Mesendoderm (in vitro differentiated cells): ENCODE measurements around the gene KLHL26.

Experiments
- DNase-seq: peaks from one replicate; pipeline ENCODE4 v3.0.0; 2013
- H2AK5ac ChIP-seq: 2 replicates; pipeline ENCODE4 v1.6.1; 2013; ENCODE audit warnings: low read length, inconsistent platforms
- H2BK120ac ChIP-seq: 2 replicates; pipeline ENCODE4 v1.6.1; 2013; ENCODE audit warnings: low read depth, mild to moderate bottlenecking, low read length, moderate library complexity, mixed read lengths
- H2BK15ac ChIP-seq: replicated peaks from 2 replicates; pipeline ENCODE4 v1.6.1; 2013; ENCODE audit warnings: low read depth, mild to moderate bottlenecking, moderate library complexity
- H2BK5ac ChIP-seq: 2 replicates; pipeline ENCODE4 v1.6.1; 2013; ENCODE audit warnings: low read length, inconsistent platforms
- H3K18ac ChIP-seq: 2 replicates; pipeline ENCODE4 v1.6.1; 2013; ENCODE audit warnings: mild to moderate bottlenecking, low read length, mixed read lengths
- H3K23ac ChIP-seq: one replicate; pipeline ENCODE4 v1.6.1; 2013; ENCODE audit warnings: low read length
- H3K27ac ChIP-seq: 2 replicates; pipeline ENCODE4 v1.5.1; 2013; ENCODE audit warnings: low read depth, mild to moderate bottlenecking, inconsistent platforms, low read length, moderate library complexity
- H3K27me3 ChIP-seq: 2 replicates; pipeline ENCODE4 v1.6.1; 2013; ENCODE audit warnings: low read length, control low read depth, mild to moderate bottlenecking, inconsistent platforms; ENCODE audit not compliant: insufficient read depth, poor library complexity
- H3K36me3 ChIP-seq: 2 replicates; pipeline ENCODE4 v1.6.1; 2013; ENCODE audit warnings: low read length, inconsistent platforms; ENCODE audit not compliant: control insufficient read depth, insufficient read depth
- H3K4ac ChIP-seq: one replicate; pipeline ENCODE4 v1.6.1; 2013; ENCODE audit warnings: low read depth, mild to moderate bottlenecking, low read length, moderate library complexity
- H3K4me1 ChIP-seq: 2 replicates; pipeline ENCODE4 v1.6.1; 2013; ENCODE audit warnings: low read depth, low read length, inconsistent platforms; ENCODE audit not compliant: control insufficient read depth
- H3K4me2 ChIP-seq: 2 replicates; pipeline ENCODE4 v1.6.1; 2013; ENCODE audit warnings: low read length
- H3K4me3 ChIP-seq: 2 replicates; pipeline ENCODE4 v1.5.1; 2013; ENCODE audit warnings: mild to moderate bottlenecking, low read length
- H3K56ac ChIP-seq: one replicate; pipeline ENCODE4 v1.6.1; 2013; ENCODE audit warnings: low read length
- H3K79me1 ChIP-seq: 2 replicates; pipeline ENCODE4 v1.6.1; 2013; ENCODE audit warnings: low read length, inconsistent platforms
- H3K79me2 ChIP-seq: 2 replicates; pipeline ENCODE4 v1.6.1; 2013; ENCODE audit warnings: mild to moderate bottlenecking, low read length; ENCODE audit not compliant: control insufficient read depth, insufficient read depth
- H3K9ac ChIP-seq: 2 replicates; pipeline ENCODE4 v1.6.1; 2013; ENCODE audit warnings: low read length, inconsistent platforms
- H4K5ac ChIP-seq: one replicate; pipeline ENCODE4 v1.6.1; 2013; ENCODE audit warnings: low read length
- H4K8ac ChIP-seq: one replicate; pipeline ENCODE4 v1.6.1; 2013; ENCODE audit warnings: low read depth, mild to moderate bottlenecking, control low read depth, low read length, moderate library complexity
- WGBS: extraction: QIAGEN DNeasy Blood & Tissue Kit; methylation state at CpG from one replicate; pipeline ENCODE4 v1.1.7; 2013; ENCODE audit warnings: low lambda C conversion rate, missing lambda C conversion rate; ENCODE audit not compliant: insufficient coverage; ENCODE audit errors: extremely low coverage; 5-methylcytosine and 5-hydroxymethylcytosine counted together

The KLHL26 gene

DNA sequence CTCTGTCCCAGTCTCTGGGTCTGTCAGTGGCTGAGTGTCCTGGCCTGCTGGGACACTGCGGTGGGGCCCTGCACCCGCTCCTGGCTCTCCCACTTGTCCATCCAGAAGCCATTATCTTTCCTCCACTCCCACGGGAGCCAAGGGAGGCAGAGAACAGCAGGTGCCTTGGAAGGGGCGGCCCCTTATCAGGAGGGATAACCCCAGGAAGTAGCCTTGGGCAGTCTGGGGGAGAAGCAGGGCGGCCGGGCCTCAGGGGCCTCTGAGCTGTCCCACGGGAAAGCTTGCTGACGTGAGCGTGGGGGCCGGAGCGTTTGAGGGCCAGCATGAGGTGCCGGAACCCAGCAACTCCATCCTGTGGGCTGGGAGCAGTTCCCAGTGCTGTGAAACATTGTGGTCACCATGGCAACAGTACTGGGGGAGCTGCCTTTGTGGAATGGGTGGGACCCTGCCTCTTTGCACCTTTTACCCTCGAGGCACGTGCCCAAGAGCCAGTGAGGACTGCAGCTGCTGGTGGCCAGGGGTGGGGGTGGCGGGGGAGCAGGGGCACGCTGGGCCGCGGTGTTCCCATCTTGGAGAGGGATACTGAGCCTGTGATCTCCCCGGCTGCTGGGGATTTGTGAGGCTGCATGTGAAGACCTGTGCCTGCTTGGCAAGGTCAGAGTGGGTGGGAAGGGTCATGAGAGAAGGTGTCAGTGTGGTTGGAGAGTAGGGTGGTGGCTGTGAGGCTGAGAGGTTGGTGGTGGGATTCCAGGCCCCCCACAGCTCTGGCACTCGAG lies 20.9 kb downstream of the KLHL26 start:
- no peak overlapping the region for H3K9ac ChIP-seq
- H3K4ac ChIP-seq, result no peak overlapping the region
- H2BK120ac ChIP-seq, result no peak overlapping the region
- no peaks in the 10 kb centered on the region for H3K27me3 ChIP-seq
- H4K8ac ChIP-seq, result no peak overlapping the region
- H3K4me3 ChIP-seq, result no peak overlapping the region
- H3K18ac ChIP-seq, result no peak overlapping the region
- no peak overlapping the region for H3K27ac ChIP-seq
- no peaks in the 10 kb centered on the region for H3K36me3 ChIP-seq
- WGBS, result no CpG with 5 or more reads among the region's 20 CpGs
- H4K5ac ChIP-seq, result no peak overlapping the region
- H3K79me1 ChIP-seq, result no peaks in the 10 kb centered on the region
- DNase-seq, result peak; percentile 87
- no peak overlapping the region for H2AK5ac ChIP-seq
- H2BK5ac ChIP-seq, result no peak overlapping the region
- H3K4me2 ChIP-seq, result no peak overlapping the region
- H3K23ac ChIP-seq, result no peak overlapping the region
- H3K56ac ChIP-seq, result no peak overlapping the region
- no peaks in the 10 kb centered on the region for H3K79me2 ChIP-seq
- H3K4me1 ChIP-seq, result no peaks in the 10 kb centered on the region
- no peak overlapping the region for H2BK15ac ChIP-seq

DNA sequence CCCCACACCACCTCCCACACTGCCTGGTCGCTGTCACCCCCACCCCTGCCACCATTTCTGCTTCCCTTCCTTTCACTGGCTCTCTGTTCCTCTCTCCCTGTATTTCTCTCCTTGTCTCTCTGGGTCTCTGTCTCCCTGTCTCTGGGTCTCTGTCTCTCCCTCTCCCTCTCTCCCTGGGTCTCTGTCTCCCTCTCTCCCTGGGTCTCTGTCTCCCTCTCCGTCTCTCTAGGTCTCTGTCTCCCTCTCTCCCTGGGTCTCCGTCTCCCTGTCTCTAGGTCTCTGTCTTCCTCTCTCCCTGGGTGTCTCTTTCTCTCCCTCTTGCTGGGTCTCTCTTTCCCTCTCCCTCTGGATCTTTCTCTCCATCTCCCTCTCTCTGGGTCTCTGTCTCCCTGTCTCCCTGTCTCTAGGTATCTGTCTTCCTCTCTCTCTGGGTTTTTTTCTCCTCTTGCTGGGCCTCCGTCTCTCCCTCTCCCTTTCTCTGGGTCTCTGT lies 21.6 kb downstream of the KLHL26 start:
- no peaks in the 10 kb centered on the region for H3K79me1 ChIP-seq
- no peaks in the 10 kb centered on the region for H3K36me3 ChIP-seq
- no peak overlapping the region for H3K23ac ChIP-seq
- no peak overlapping the region for H4K5ac ChIP-seq
- no peak overlapping the region for H3K9ac ChIP-seq
- no peak overlapping the region for H2BK15ac ChIP-seq
- no CpG with 5 or more reads among the region's 4 CpGs for WGBS
- H3K27ac ChIP-seq, result no peak overlapping the region
- no peaks in the 10 kb centered on the region for H3K79me2 ChIP-seq
- H3K56ac ChIP-seq, result no peak overlapping the region
- no peak overlapping the region for H2BK120ac ChIP-seq
- no peak overlapping the region for H3K4me3 ChIP-seq
- no peak overlapping the region for H3K4me2 ChIP-seq
- no peak overlapping the region for H4K8ac ChIP-seq
- no peak overlapping the region for H3K18ac ChIP-seq
- no peak overlapping the region for H3K4ac ChIP-seq
- no peak for DNase-seq
- H2BK5ac ChIP-seq, result no peak overlapping the region
- no peaks in the 10 kb centered on the region for H3K4me1 ChIP-seq
- H2AK5ac ChIP-seq, result no peak overlapping the region
- H3K27me3 ChIP-seq, result no peaks in the 10 kb centered on the region

DNA sequence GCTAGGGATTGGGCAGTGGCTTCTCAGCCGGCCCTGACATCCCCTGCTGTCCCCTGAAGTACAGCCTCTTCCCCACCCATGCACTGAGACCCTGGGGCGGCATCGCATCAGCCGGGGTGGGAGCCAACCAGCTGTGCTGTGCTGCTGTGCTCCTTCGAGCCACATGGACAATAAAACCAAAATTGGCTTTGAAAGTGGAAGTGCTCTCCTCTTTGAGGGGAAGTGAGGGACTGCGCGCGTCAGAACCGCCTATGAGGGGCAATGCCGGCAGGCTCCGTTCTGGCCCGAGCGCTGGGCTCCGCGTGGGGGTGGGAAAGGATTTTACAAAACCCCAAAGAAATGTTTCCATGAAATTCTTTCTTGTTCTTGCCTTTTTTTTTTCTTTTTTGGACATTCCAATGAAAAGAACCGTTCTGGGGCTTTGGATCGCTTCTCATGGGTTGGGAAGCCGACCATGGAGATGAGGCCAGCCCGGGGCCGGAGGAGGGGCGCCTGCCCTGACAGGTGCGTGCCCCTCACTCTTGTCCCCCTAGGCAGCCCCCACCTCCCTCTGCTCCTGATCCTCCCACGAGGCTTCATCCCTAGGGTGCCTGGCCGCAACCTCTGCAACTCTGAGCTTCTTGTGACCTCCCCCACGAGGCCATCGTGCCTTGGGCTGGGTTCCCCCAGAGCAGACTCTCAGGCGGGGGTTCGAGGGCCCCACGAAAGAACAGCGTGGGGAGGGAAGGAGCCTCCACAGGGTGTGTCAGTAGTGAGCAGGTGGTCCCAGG lies 22.6 kb downstream of the KLHL26 start:
- no CpG with 5 or more reads among the region's 30 CpGs for WGBS

DNA sequence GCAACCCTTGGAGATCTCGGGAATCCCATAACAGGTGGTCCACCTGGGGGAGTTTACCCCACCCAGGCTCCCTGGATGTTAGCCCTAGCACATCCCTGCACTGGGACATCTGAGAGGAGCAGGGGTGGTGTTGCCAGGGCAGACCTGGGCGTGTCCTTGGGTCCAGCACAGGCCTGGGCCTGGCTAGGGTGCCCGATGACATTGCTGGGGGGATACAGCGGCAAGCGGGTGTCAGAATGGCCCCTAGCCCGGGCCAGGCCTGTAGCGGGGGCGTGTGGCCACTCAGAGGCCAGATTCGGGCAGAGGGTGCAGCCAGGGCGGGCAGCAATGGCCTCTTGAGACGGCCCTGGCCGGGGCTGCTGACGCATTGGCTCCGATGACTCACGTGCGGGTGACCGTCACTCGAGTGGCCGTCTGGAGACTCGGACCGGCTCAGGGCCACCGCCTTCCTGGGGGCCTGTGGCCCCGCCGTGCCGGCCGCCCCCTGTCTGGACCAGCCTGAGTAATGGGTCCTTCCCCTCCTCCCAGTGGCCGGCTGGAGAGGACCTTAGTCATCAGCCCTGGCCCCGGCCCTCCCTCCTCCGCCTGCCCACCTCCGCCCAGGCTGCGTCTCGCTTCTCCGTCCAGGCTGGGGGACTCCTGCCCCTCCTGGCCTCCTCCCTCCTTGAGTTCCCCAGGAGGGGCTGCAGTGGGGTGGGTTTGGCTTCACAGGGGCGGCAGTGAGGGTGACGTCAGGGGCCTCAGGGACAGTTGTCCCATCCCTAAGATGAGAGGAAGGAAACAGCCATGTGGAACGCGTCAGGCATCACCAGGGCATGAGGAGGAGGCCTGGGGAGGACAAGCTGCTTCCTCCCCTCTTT lies 23.5 kb downstream of the KLHL26 start:
- H2BK15ac ChIP-seq, result no peak overlapping the region
- no peak overlapping the region for H2BK120ac ChIP-seq
- H2BK5ac ChIP-seq, result no peak overlapping the region
- H3K23ac ChIP-seq, result no peak overlapping the region
- no peak overlapping the region for H4K5ac ChIP-seq
- no peak overlapping the region for H3K4me3 ChIP-seq
- H3K27ac ChIP-seq, result no peak overlapping the region
- no peak overlapping the region for H2AK5ac ChIP-seq
- no peak overlapping the region for H3K9ac ChIP-seq
- no peak overlapping the region for H3K4ac ChIP-seq
- H3K4me2 ChIP-seq, result no peak overlapping the region
- no peaks in the 10 kb centered on the region for H3K4me1 ChIP-seq
- no peaks in the 10 kb centered on the region for H3K79me2 ChIP-seq
- no CpG with 5 or more reads among the region's 37 CpGs for WGBS
- H3K79me1 ChIP-seq, result no peaks in the 10 kb centered on the region
- H3K56ac ChIP-seq, result no peak overlapping the region
- no peak for DNase-seq
- no peaks in the 10 kb centered on the region for H3K27me3 ChIP-seq
- no peak overlapping the region for H3K18ac ChIP-seq
- no peaks in the 10 kb centered on the region for H3K36me3 ChIP-seq
- H4K8ac ChIP-seq, result no peak overlapping the region

More for the DNA sequence above, 22.6 kb downstream of the KLHL26 start:
- no peak overlapping the region for H2BK15ac ChIP-seq
- no peak overlapping the region for H3K56ac ChIP-seq
- H2BK120ac ChIP-seq, result no peak overlapping the region
- H4K5ac ChIP-seq, result no peak overlapping the region
- no peak overlapping the region for H3K9ac ChIP-seq
- H3K36me3 ChIP-seq, result no peaks in the 10 kb centered on the region
- H3K27ac ChIP-seq, result no peak overlapping the region
- no peak overlapping the region for H3K18ac ChIP-seq
- no peak overlapping the region for H4K8ac ChIP-seq
- no peaks in the 10 kb centered on the region for H3K79me2 ChIP-seq
- H2BK5ac ChIP-seq, result no peak overlapping the region
- no peak overlapping the region for H3K4ac ChIP-seq
- no peak for DNase-seq
- H3K27me3 ChIP-seq, result no peaks in the 10 kb centered on the region
- H3K79me1 ChIP-seq, result no peaks in the 10 kb centered on the region
- no peaks in the 10 kb centered on the region for H3K4me1 ChIP-seq
- H3K23ac ChIP-seq, result no peak overlapping the region
- no peak overlapping the region for H3K4me2 ChIP-seq
- H2AK5ac ChIP-seq, result no peak overlapping the region
- no peak overlapping the region for H3K4me3 ChIP-seq

DNA sequence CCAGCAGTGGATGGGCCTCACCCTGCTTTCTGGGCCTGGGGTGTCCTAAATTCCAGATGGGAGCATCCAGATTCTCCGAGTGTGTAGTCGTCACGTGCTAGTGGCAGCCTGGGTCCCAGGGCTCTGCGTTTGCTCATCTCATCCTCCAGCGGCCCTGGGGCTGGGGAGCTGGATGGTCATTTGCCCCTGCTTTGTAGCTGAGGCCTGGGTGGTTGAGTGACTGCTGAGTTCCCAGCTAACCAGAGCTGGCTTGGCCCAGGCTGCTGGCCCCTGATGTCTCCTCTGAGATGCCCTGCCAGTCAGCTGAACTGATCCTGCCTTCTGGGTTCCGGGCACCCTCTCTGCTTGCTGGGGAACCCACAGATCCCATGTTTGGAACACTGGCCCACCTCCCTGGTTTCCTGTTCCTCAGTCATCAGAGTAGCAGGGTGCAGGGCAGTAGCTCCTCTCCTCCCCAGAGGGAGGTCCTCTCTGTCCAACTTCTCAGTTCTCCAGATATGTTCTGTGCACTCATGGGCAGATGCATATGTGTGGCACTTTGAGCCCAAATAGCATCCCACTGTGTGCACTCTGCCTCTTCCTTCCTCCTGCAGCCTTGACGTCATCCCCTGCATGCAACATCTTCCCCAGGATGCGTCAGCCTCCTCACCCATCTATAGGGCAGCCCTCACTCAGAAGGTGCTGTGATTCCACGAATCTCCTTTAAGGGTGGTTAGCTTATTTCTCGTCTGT lies 24.3 kb downstream of the KLHL26 start:
- DNase-seq, result no peak
- no peak overlapping the region for H3K4me3 ChIP-seq
- H4K5ac ChIP-seq, result no peak overlapping the region
- no CpG with 5 or more reads among the region's 10 CpGs for WGBS
- no peaks in the 10 kb centered on the region for H3K4me1 ChIP-seq
- H3K4ac ChIP-seq, result no peak overlapping the region
- H2BK5ac ChIP-seq, result no peak overlapping the region
- H3K56ac ChIP-seq, result no peak overlapping the region
- no peak overlapping the region for H3K4me2 ChIP-seq
- no peak overlapping the region for H2BK120ac ChIP-seq
- H4K8ac ChIP-seq, result no peak overlapping the region
- no peak overlapping the region for H3K18ac ChIP-seq
- no peak overlapping the region for H2AK5ac ChIP-seq
- H2BK15ac ChIP-seq, result no peak overlapping the region
- no peaks in the 10 kb centered on the region for H3K27me3 ChIP-seq
- H3K79me1 ChIP-seq, result no peaks in the 10 kb centered on the region
- H3K9ac ChIP-seq, result no peak overlapping the region
- no peak overlapping the region for H3K23ac ChIP-seq
- no peaks in the 10 kb centered on the region for H3K79me2 ChIP-seq
- H3K36me3 ChIP-seq, result no peaks in the 10 kb centered on the region
- no peak overlapping the region for H3K27ac ChIP-seq
